ENCODE measurements around the gene LRRC7. TPM values are rescaled to one million over a fixed set of nuclear protein-coding genes. Genes with fewer than 3 reads are reported as not detected.
"Not testable (repeated sequence)": the region's sequence is repeated elsewhere in the genome, so short reads cannot be mapped to it uniquely, and the experiment has no call there.

Gene LRRC7
- total and polyA plus RNA-seq, 9 donors, result 9.0 to 28.6 (median 12.8) TPM

- no peaks in the 10 kb centered on the region for H3K4me1 ChIP-seq (ENCODE audit: control insufficient read depth, insufficient read depth, low read length)
- WGBS (ENCODE audit: insufficient coverage), result 88% methylated on average over 3 of the region's 5 CpGs
- H3K27me3 ChIP-seq (ENCODE audit: control insufficient read depth, insufficient read depth, low read length), result no peaks in the 10 kb centered on the region
- no peaks in the 10 kb centered on the region for H3K9me3 ChIP-seq (replicated peaks; ENCODE audit: control insufficient read depth, low read depth, low read length)
- no peak for DNase-seq
- no peak overlapping the region for H3K4me3 ChIP-seq (ENCODE audit: low read length)
- H3K27ac ChIP-seq (ENCODE audit: low read length), result no peak overlapping the region
- H3K36me3 ChIP-seq (ENCODE audit: control insufficient read depth, insufficient read depth, low read length), result no peaks in the 10 kb centered on the region
These were observed 330.8 kb downstream of the LRRC7 start for GRCh38 chr1:69898403-69898947.

- no peaks in the 10 kb centered on the region for H3K9me3 ChIP-seq (replicated peaks; ENCODE audit: control insufficient read depth, low read depth, low read length)
- no peak overlapping the region for H3K27ac ChIP-seq (ENCODE audit: low read length)
- no peak for DNase-seq
- H3K27me3 ChIP-seq (ENCODE audit: control insufficient read depth, insufficient read depth, low read length), result no peaks in the 10 kb centered on the region
- peaks cover 13% of the 10 kb centered on the region for H3K4me1 ChIP-seq (ENCODE audit: control insufficient read depth, insufficient read depth, low read length)
- H3K36me3 ChIP-seq (ENCODE audit: control insufficient read depth, insufficient read depth, low read length), result no peaks in the 10 kb centered on the region
- no peak overlapping the region for H3K4me3 ChIP-seq (ENCODE audit: low read length)
- no CpG with 5 or more reads among the region's 1 CpG for WGBS (ENCODE audit: insufficient coverage)
These were observed 343.6 kb downstream of the LRRC7 start for GRCh38 chr1:69911301-69911801.

- Histone ChIP-seq H3K36me3 (ENCODE audit: control insufficient read depth, insufficient read depth, low read length) (no peaks in the 10 kb centered on the region), H3K27ac (ENCODE audit: low read length) (peak overlapping the region; percentile 88), H3K9me3 (replicated peaks; ENCODE audit: control insufficient read depth, low read depth, low read length) (no peaks in the 10 kb centered on the region), H3K4me3 (ENCODE audit: low read length) (no peak overlapping the region), H3K27me3 (ENCODE audit: control insufficient read depth, insufficient read depth, low read length) (no peaks in the 10 kb centered on the region), H3K4me1 (ENCODE audit: control insufficient read depth, insufficient read depth, low read length) (peaks cover 13% of the 10 kb centered on the region)
- no CpG with 5 or more reads among the region's 1 CpG for WGBS (ENCODE audit: insufficient coverage)
- peak; percentile 99 for DNase-seq
These were observed 346.3 kb downstream of the LRRC7 start for GRCh38 chr1:69913977-69914376.

GRCh38 chr1:69914976-69915765 is 347.4 kb downstream of the LRRC7 start:
- peak overlapping the region; percentile 88 for H3K27ac ChIP-seq (ENCODE audit: low read length)
- peak; percentile 96 for DNase-seq
- no peaks in the 10 kb centered on the region for H3K27me3 ChIP-seq (ENCODE audit: control insufficient read depth, insufficient read depth, low read length)
- peaks cover 13% of the 10 kb centered on the region for H3K4me1 ChIP-seq (ENCODE audit: control insufficient read depth, insufficient read depth, low read length)
- no CpG with 5 or more reads among the region's 5 CpGs for WGBS (ENCODE audit: insufficient coverage)
- H3K9me3 ChIP-seq (replicated peaks; ENCODE audit: control insufficient read depth, low read depth, low read length), result peaks cover 7% of the 10 kb centered on the region
- no peak overlapping the region for H3K4me3 ChIP-seq (ENCODE audit: low read length)
- H3K36me3 ChIP-seq (ENCODE audit: control insufficient read depth, insufficient read depth, low read length), result no peaks in the 10 kb centered on the region

- Histone ChIP-seq H3K4me1 (ENCODE audit: control insufficient read depth, insufficient read depth, low read length) (peaks cover 6% of the 10 kb centered on the region), H3K9me3 (replicated peaks; ENCODE audit: control insufficient read depth, low read depth, low read length) (peaks cover 7% of the 10 kb centered on the region), H3K27ac (ENCODE audit: low read length) (no peak overlapping the region), H3K36me3 (ENCODE audit: control insufficient read depth, insufficient read depth, low read length) (no peaks in the 10 kb centered on the region), H3K4me3 (ENCODE audit: low read length) (no peak overlapping the region), H3K27me3 (ENCODE audit: control insufficient read depth, insufficient read depth, low read length) (no peaks in the 10 kb centered on the region)
- DNase-seq, result no peak
- 97% methylated on average over 33 of the region's 36 CpGs for WGBS (ENCODE audit: insufficient coverage)
These were observed 351.6 kb downstream of the LRRC7 start for GRCh38 chr1:69919129-69919921.

- Histone ChIP-seq H3K27ac (ENCODE audit: low read length) (no peak overlapping the region), H3K9me3 (replicated peaks; ENCODE audit: control insufficient read depth, low read depth, low read length) (peaks cover 7% of the 10 kb centered on the region), H3K4me1 (ENCODE audit: control insufficient read depth, insufficient read depth, low read length) (peaks cover 3% of the 10 kb centered on the region), H3K27me3 (ENCODE audit: control insufficient read depth, insufficient read depth, low read length) (no peaks in the 10 kb centered on the region), H3K4me3 (ENCODE audit: low read length) (no peak overlapping the region), H3K36me3 (ENCODE audit: control insufficient read depth, insufficient read depth, low read length) (no peaks in the 10 kb centered on the region)
- 96% methylated on average over 3 of the region's 6 CpGs for WGBS (ENCODE audit: insufficient coverage)
- no peak for DNase-seq
These were observed 352.2 kb downstream of the LRRC7 start for GRCh38 chr1:69919922-69920273.

- Histone ChIP-seq H3K36me3 (ENCODE audit: control insufficient read depth, insufficient read depth, low read length) (no peaks in the 10 kb centered on the region), H3K27me3 (ENCODE audit: control insufficient read depth, insufficient read depth, low read length) (no peaks in the 10 kb centered on the region), H3K4me1 (ENCODE audit: control insufficient read depth, insufficient read depth, low read length) (no peaks in the 10 kb centered on the region), H3K9me3 (replicated peaks; ENCODE audit: control insufficient read depth, low read depth, low read length) (peaks cover 7% of the 10 kb centered on the region), H3K27ac (ENCODE audit: low read length) (peak overlapping the region; percentile 38), H3K4me3 (ENCODE audit: low read length) (no peak overlapping the region)
- DNase-seq, result peak; percentile 53
- no CpG with 5 or more reads among the region's 1 CpG for WGBS (ENCODE audit: insufficient coverage)
These were observed 352.7 kb downstream of the LRRC7 start for GRCh38 chr1:69920426-69920825.

- no peak for DNase-seq
- H3K4me3 ChIP-seq (ENCODE audit: low read length), result no peak overlapping the region
- no peaks in the 10 kb centered on the region for H3K27me3 ChIP-seq (ENCODE audit: control insufficient read depth, insufficient read depth, low read length)
- H3K4me1 ChIP-seq (ENCODE audit: control insufficient read depth, insufficient read depth, low read length), result no peaks in the 10 kb centered on the region
- no peaks in the 10 kb centered on the region for H3K36me3 ChIP-seq (ENCODE audit: control insufficient read depth, insufficient read depth, low read length)
- no peak overlapping the region for H3K27ac ChIP-seq (ENCODE audit: low read length)
- peaks cover 7% of the 10 kb centered on the region for H3K9me3 ChIP-seq (replicated peaks; ENCODE audit: control insufficient read depth, low read depth, low read length)
These were observed 353.8 kb downstream of the LRRC7 start for GRCh38 chr1:69921486-69921885.

GRCh38 chr1:69928234-69928633 is 360.5 kb downstream of the LRRC7 start:
- not testable (repeated sequence) for H3K27ac ChIP-seq (ENCODE audit: low read length); H3K36me3 ChIP-seq (ENCODE audit: control insufficient read depth, insufficient read depth, low read length); DNase-seq; H3K4me1 ChIP-seq (ENCODE audit: control insufficient read depth, insufficient read depth, low read length); H3K27me3 ChIP-seq (ENCODE audit: control insufficient read depth, insufficient read depth, low read length); H3K4me3 ChIP-seq (ENCODE audit: low read length); H3K9me3 ChIP-seq (replicated peaks; ENCODE audit: control insufficient read depth, low read depth, low read length)
- WGBS (ENCODE audit: insufficient coverage), result 72% methylated on average over 3 of the region's 14 CpGs

Measured in muscle of leg (tissue), 11 donors.